ENCODE data around the gene PDCD1. TPM values are rescaled to one million over a fixed set of nuclear protein-coding genes. Genes with fewer than 3 reads are reported as not detected.

The PDCD1 gene
- total and polyA plus RNA-seq, 2 donors from 2014 or later, result 0.49 to 1.6 TPM

DNA sequence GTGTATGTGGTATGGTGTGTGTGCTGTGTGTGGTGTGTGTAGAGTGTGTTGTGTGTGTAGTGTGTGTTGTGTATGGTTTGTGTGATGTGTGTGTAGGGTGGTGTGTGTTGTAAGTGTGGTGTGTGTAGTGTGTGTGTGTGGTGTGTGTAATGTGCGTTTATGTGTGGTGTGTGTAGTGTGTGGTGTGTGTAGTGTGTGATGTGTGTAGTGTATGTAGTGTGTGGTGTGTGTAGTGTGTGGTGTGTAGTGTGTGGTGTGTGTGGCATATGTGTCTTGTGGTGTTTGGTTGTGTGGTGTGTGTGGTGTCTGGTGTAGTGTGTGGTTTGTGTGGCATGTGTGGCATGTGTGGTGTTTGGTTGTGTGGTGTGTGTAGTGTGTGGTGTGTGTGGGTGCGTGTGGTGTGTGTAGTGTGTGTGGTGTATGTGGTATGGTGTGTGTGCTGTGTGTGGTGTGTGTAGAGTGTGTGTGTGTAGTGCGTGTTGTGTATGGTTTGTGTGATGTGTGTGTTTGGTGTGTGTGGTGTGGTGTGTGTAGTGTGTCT lies 6.8 kb upstream of the PDCD1 start:
- peaks cover 0 to 3% (median 0%) of the 10 kb centered on the region in 3 donors for H3K36me3 ChIP-seq (ENCODE audit: control insufficient read depth in 2 of 3, insufficient read depth in 3 of 3, low read length in 3 of 3)
- no peak overlapping the region for H3K4me3 ChIP-seq (ENCODE audit: low read length in 3 of 3)
- H3K4me1 ChIP-seq (ENCODE audit: control insufficient read depth in 2 of 3, insufficient read depth in 2 of 3, low read depth in 1 of 3, low read length in 3 of 3), result peaks cover 0 to 6% (median 4%) of the 10 kb centered on the region in 3 donors
- TF ChIP-seq, protein P1, sequence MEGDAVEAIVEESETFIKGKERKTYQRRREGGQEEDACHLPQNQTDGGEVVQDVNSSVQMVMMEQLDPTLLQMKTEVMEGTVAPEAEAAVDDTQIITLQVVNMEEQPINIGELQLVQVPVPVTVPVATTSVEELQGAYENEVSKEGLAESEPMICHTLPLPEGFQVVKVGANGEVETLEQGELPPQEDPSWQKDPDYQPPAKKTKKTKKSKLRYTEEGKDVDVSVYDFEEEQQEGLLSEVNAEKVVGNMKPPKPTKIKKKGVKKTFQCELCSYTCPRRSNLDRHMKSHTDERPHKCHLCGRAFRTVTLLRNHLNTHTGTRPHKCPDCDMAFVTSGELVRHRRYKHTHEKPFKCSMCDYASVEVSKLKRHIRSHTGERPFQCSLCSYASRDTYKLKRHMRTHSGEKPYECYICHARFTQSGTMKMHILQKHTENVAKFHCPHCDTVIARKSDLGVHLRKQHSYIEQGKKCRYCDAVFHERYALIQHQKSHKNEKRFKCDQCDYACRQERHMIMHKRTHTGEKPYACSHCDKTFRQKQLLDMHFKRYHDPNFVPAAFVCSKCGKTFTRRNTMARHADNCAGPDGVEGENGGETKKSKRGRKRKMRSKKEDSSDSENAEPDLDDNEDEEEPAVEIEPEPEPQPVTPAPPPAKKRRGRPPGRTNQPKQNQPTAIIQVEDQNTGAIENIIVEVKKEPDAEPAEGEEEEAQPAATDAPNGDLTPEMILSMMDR (IDR thresholded peaks at IDR 0.05; ENCODE audit: borderline replicate concordance, extremely low read depth, insufficient read depth), result no peak
- peaks cover 19% of the 10 kb centered on the region for H3K27me3 ChIP-seq (ENCODE audit: control insufficient read depth, insufficient read depth, low read length)
- no peak for FAIRE-seq
- intact Hi-C loops (cut with DNase I), result no loop called here
- no peak for DNase-seq
- H3K9ac ChIP-seq (ENCODE audit: low read length in 3 of 3), result no peak overlapping the region
- peaks cover 0 to 9% (median 0%) of the 10 kb centered on the region in 3 donors for H3K9me3 ChIP-seq (ENCODE audit: control insufficient read depth in 2 of 3, insufficient read depth in 1 of 3, low read length in 3 of 3)
- no peak overlapping the region for H3K27ac ChIP-seq (ENCODE audit: low read depth in 2 of 2, low read length in 2 of 2)

DNA sequence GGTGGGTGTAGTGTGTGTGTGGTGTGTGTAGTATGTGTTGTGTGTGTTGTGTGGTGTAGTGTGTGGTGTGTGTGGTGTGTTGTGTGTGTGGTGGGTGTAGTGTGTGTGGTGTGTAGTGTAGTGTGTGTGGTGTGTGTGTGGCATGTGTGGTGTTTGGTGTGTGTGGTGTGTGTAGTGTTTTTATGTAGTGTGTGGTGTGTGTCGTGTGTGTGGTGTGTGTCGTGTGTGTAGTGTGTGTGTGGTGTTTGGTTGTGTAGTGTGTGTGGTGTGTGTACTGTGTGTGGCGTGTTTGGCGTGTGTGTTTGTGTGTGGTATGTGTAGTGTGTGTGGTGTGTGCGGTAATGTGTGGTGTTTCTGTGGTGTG lies 6.1 kb upstream of the PDCD1 start:
- FAIRE-seq (no peak), DNase-seq (no peak)
- TF ChIP-seq, protein P1 (IDR thresholded peaks at IDR 0.05; ENCODE audit: borderline replicate concordance, extremely low read depth, insufficient read depth), result no peak
- H3K9ac ChIP-seq (ENCODE audit: low read length in 3 of 3), result no peak overlapping the region
- H3K27me3 ChIP-seq (ENCODE audit: control insufficient read depth, insufficient read depth, low read length), result peaks cover 19% of the 10 kb centered on the region
- peaks cover 0 to 9% (median 0%) of the 10 kb centered on the region in 3 donors for H3K9me3 ChIP-seq (ENCODE audit: control insufficient read depth in 2 of 3, insufficient read depth in 1 of 3, low read length in 3 of 3)
- H3K27ac ChIP-seq (ENCODE audit: low read depth in 2 of 2, low read length in 2 of 2), result no peak overlapping the region
- H3K36me3 ChIP-seq (ENCODE audit: control insufficient read depth in 2 of 3, insufficient read depth in 3 of 3, low read length in 3 of 3), result peaks cover 0 to 3% (median 0%) of the 10 kb centered on the region in 3 donors
- H3K4me1 ChIP-seq (ENCODE audit: control insufficient read depth in 2 of 3, insufficient read depth in 2 of 3, low read depth in 1 of 3, low read length in 3 of 3), result peaks cover 0 to 6% (median 4%) of the 10 kb centered on the region in 3 donors
- peak overlapping the region in 1 of 3 donors; percentile 7 for H3K4me3 ChIP-seq (ENCODE audit: low read length in 3 of 3)
- intact Hi-C loops (cut with DNase I), result no loop called here

DNA sequence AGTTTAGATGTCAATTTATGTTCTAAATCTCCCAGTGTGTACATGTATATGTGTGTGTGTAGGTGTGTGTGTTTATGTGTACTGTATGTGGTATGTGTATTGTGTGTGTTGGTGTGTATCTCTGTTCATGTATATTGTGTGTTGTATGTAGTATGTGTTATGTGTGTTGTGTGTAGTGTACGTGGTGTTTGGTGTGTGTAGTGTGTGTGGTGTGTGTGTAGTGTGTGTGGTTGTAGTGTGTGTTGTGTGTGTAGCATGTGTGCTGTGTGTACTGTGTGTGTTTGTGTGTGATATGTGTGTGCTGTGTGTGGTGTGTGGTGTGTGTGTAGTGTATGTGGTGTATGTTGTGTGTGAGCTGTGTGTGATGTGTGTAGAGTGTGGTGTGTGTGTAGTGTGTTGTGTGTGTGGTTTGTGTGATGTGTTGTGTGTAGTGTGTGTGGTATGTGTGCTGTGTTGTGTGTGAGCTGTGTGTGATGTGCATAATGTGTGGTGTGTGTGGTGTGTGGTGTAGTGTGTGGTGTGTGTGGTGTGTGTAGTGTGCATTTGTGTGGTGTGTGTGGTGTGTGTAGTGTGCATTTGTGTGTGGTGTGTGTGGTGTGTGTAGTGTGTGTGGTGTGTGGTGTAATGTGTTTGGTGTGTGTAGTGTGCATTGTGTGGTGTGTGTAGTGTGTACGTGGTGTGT lies 5.6 kb upstream of the PDCD1 start:
- peaks cover 0 to 6% (median 4%) of the 10 kb centered on the region in 3 donors for H3K4me1 ChIP-seq (ENCODE audit: control insufficient read depth in 2 of 3, insufficient read depth in 2 of 3, low read depth in 1 of 3, low read length in 3 of 3)
- H3K36me3 ChIP-seq (ENCODE audit: control insufficient read depth in 2 of 3, insufficient read depth in 3 of 3, low read length in 3 of 3), result peaks cover 0 to 3% (median 0%) of the 10 kb centered on the region in 3 donors
- H3K9ac ChIP-seq (ENCODE audit: low read length in 3 of 3), result peak overlapping the region in 1 of 3 donors; percentile 11
- TF ChIP-seq, protein P1 (IDR thresholded peaks at IDR 0.05; ENCODE audit: borderline replicate concordance, extremely low read depth, insufficient read depth), result no peak
- peak overlapping the region in 1 of 3 donors; percentile 7 for H3K4me3 ChIP-seq (ENCODE audit: low read length in 3 of 3)
- peaks cover 0 to 9% (median 0%) of the 10 kb centered on the region in 3 donors for H3K9me3 ChIP-seq (ENCODE audit: control insufficient read depth in 2 of 3, insufficient read depth in 1 of 3, low read length in 3 of 3)
- intact Hi-C loops (cut with DNase I), result no loop called here
- FAIRE-seq (no peak), DNase-seq (no peak)
- peaks cover 19% of the 10 kb centered on the region for H3K27me3 ChIP-seq (ENCODE audit: control insufficient read depth, insufficient read depth, low read length)
- H3K27ac ChIP-seq (ENCODE audit: low read depth in 2 of 2, low read length in 2 of 2), result no peak overlapping the region

Measured in kidney (tissue), 14 donors.